Trophoblast cell (in vitro differentiated cells and primary cell): ENCODE measurements around the gene C1QB.
A peak's percentile ranks its signal among the peaks of the same experiment; 100 is the strongest.

ENCODE experiments used
- DNase-seq, 2 donors: peaks; one replicate each; pipeline ENCODE4 v3.0.0-alpha.2; 2016
- H2AFZ ChIP-seq: 2 replicates; pipeline ENCODE4 v1.6.1; 2013; ENCODE audit warnings: low read length, moderate library complexity, mild to moderate bottlenecking; ENCODE audit not compliant: insufficient read depth, poor library complexity
- H2AK5ac ChIP-seq: 2 replicates; pipeline ENCODE4 v1.6.1; 2013; ENCODE audit warnings: mild to moderate bottlenecking, low read length
- H2BK120ac ChIP-seq: 2 replicates; pipeline ENCODE4 v1.6.1; 2013; ENCODE audit warnings: low read length, mild to moderate bottlenecking, moderate library complexity; ENCODE audit not compliant: insufficient read depth, poor library complexity
- H2BK12ac ChIP-seq: 2 replicates; pipeline ENCODE4 v1.6.1; 2013; ENCODE audit warnings: mild to moderate bottlenecking, low read length, moderate library complexity
- H2BK5ac ChIP-seq: 2 replicates; pipeline ENCODE4 v1.6.1; 2013; ENCODE audit warnings: low read length, low read depth, moderate library complexity, mild to moderate bottlenecking; ENCODE audit not compliant: poor library complexity
- H3K14ac ChIP-seq: 2 replicates; pipeline ENCODE4 v1.6.1; 2013; ENCODE audit warnings: mild to moderate bottlenecking, low read length
- H3K18ac ChIP-seq: 2 replicates; pipeline ENCODE4 v1.6.1; 2013; ENCODE audit warnings: mild to moderate bottlenecking, low read length
- H3K23ac ChIP-seq: 2 replicates; pipeline ENCODE4 v1.6.1; 2013; ENCODE audit warnings: low read length
- H3K27ac ChIP-seq: 2 replicates; pipeline ENCODE4 v1.5.1; 2013; ENCODE audit warnings: low read depth, mild to moderate bottlenecking, inconsistent platforms, low read length, moderate library complexity
- H3K27me3 ChIP-seq: 2 replicates; pipeline ENCODE4 v1.6.1; 2013; ENCODE audit warnings: inconsistent platforms, mild to moderate bottlenecking, low read length, moderate library complexity; ENCODE audit not compliant: insufficient read depth
- H3K36me3 ChIP-seq, 2 experiments: 1 replicate in 1 of 2; 2 replicates in 1 of 2; pipeline ENCODE4 v1.6.1; 2013; ENCODE audit warnings: low read length in 2 of 2, mild to moderate bottlenecking in 2 of 2, moderate library complexity in 1 of 2; ENCODE audit not compliant: insufficient read depth in 2 of 2, control insufficient read depth in 1 of 2
- H3K4ac ChIP-seq: 2 replicates; pipeline ENCODE4 v1.6.1; 2013; ENCODE audit warnings: low read depth, mild to moderate bottlenecking, low read length, moderate library complexity
- H3K4me1 ChIP-seq, 2 experiments: 1 replicate in 1 of 2; 2 replicates in 1 of 2; pipeline ENCODE4 v1.6.1; 2013; ENCODE audit warnings: low read length in 2 of 2, mild to moderate bottlenecking in 2 of 2, moderate library complexity in 1 of 2; ENCODE audit not compliant: insufficient read depth in 2 of 2, control insufficient read depth in 1 of 2
- H3K4me2 ChIP-seq: 2 replicates; pipeline ENCODE4 v1.6.1; 2013; ENCODE audit warnings: inconsistent platforms, mild to moderate bottlenecking, low read length, moderate library complexity
- H3K4me3 ChIP-seq: 2 replicates; pipeline ENCODE4 v1.5.1; 2013; ENCODE audit warnings: mild to moderate bottlenecking, low read depth, low read length, inconsistent platforms
- H3K79me1 ChIP-seq: one replicate; pipeline ENCODE4 v1.6.1; 2013; ENCODE audit warnings: low read length
- H3K79me2 ChIP-seq: 2 replicates; pipeline ENCODE4 v1.6.1; 2013; ENCODE audit warnings: low read length, mild to moderate bottlenecking; ENCODE audit not compliant: control insufficient read depth, insufficient read depth, poor library complexity
- H3K9ac ChIP-seq: 2 replicates; pipeline ENCODE4 v1.6.1; 2013; ENCODE audit warnings: mild to moderate bottlenecking, low read length
- H3K9me3 ChIP-seq: 2 replicates; pipeline ENCODE4 v1.6.1; 2013; ENCODE audit warnings: low read depth, mild to moderate bottlenecking, control low read depth, inconsistent platforms, low read length; ENCODE audit not compliant: insufficient read depth
- H4K12ac ChIP-seq: 2 replicates; pipeline ENCODE4 v1.6.1; 2013; ENCODE audit warnings: low read depth, mild to moderate bottlenecking, low read length, moderate library complexity
- H4K8ac ChIP-seq: 2 replicates; pipeline ENCODE4 v1.6.1; 2013; ENCODE audit warnings: low read depth, mild to moderate bottlenecking, low read length, moderate library complexity
- H4K91ac ChIP-seq: one replicate; pipeline ENCODE4 v1.6.1; 2013; ENCODE audit warnings: low read depth, mild to moderate bottlenecking, low read length, moderate library complexity
- WGBS: extraction: QIAGEN DNeasy Blood & Tissue Kit; methylation state at CpG from one replicate; pipeline ENCODE4 v1.1.7; 2013; ENCODE audit warnings: missing lambda C conversion rate; ENCODE audit not compliant: insufficient read length, insufficient coverage; ENCODE audit errors: extremely low coverage; 5-methylcytosine and 5-hydroxymethylcytosine counted together

C1QB gene

GRCh38 chr1:22626237-22627157, 26.5 kb upstream of the C1QB start:
- Histone ChIP-seq H3K27ac (no peak overlapping the region), H3K79me2 (no peaks in the 10 kb centered on the region), H3K4ac (no peak overlapping the region), H2AK5ac (no peak overlapping the region), H3K27me3 (no peaks in the 10 kb centered on the region), H3K9ac (no peak overlapping the region), H2BK5ac (no peak overlapping the region), H3K4me1 (no peaks in the 10 kb centered on the region), H4K91ac (no peak overlapping the region), H3K9me3 (no peaks in the 10 kb centered on the region), H4K12ac (no peak overlapping the region), H3K23ac (no peak overlapping the region), H3K14ac (no peak overlapping the region), H3K4me3 (no peak overlapping the region), H2AFZ (no peak overlapping the region), H2BK120ac (no peak overlapping the region), H3K4me2 (no peak overlapping the region), H3K18ac (no peak overlapping the region), H3K79me1 (no peaks in the 10 kb centered on the region), H3K36me3 (no peaks in the 10 kb centered on the region), H2BK12ac (no peak overlapping the region), H4K8ac (no peak overlapping the region)
- no CpG with 5 or more reads among the region's 20 CpGs for WGBS
- DNase-seq, result no peak

- Histone ChIP-seq H2AK5ac (no peak overlapping the region), H4K8ac (no peak overlapping the region), H3K9me3 (no peaks in the 10 kb centered on the region), H3K23ac (no peak overlapping the region), H4K12ac (no peak overlapping the region), H3K14ac (no peak overlapping the region), H3K27ac (no peak overlapping the region), H2BK12ac (no peak overlapping the region), H3K36me3 (no peaks in the 10 kb centered on the region), H2BK120ac (no peak overlapping the region), H3K4me3 (no peak overlapping the region), H3K4ac (no peak overlapping the region), H3K4me1 (no peaks in the 10 kb centered on the region), H2BK5ac (no peak overlapping the region), H3K18ac (no peak overlapping the region), H3K9ac (no peak overlapping the region), H2AFZ (no peak overlapping the region), H3K79me2 (no peaks in the 10 kb centered on the region), H4K91ac (no peak overlapping the region), H3K79me1 (no peaks in the 10 kb centered on the region), H3K27me3 (no peaks in the 10 kb centered on the region), H3K4me2 (no peak overlapping the region)
- no CpG with 5 or more reads among the region's 5 CpGs for WGBS
- DNase-seq, result no peak
Observed at GRCh38 chr1:22627331-22627730, 25.7 kb upstream of the C1QB start.

GRCh38 chr1:22628698-22629444, 24.2 kb upstream of the C1QB start:
- Histone ChIP-seq H3K4me3 (no peak overlapping the region), H4K12ac (no peak overlapping the region), H4K8ac (no peak overlapping the region), H3K4ac (no peak overlapping the region), H4K91ac (no peak overlapping the region), H3K9ac (no peak overlapping the region), H2BK12ac (no peak overlapping the region), H3K14ac (no peak overlapping the region), H3K4me2 (no peak overlapping the region), H3K79me1 (no peaks in the 10 kb centered on the region), H3K36me3 (no peaks in the 10 kb centered on the region), H2AK5ac (no peak overlapping the region), H3K27ac (no peak overlapping the region), H3K9me3 (no peaks in the 10 kb centered on the region), H2BK120ac (no peak overlapping the region), H3K4me1 (no peaks in the 10 kb centered on the region), H3K79me2 (no peaks in the 10 kb centered on the region), H2AFZ (no peak overlapping the region), H3K23ac (no peak overlapping the region), H3K27me3 (no peaks in the 10 kb centered on the region), H3K18ac (no peak overlapping the region), H2BK5ac (no peak overlapping the region)
- peak; percentile 19 to 59 for DNase-seq
- WGBS, result no CpG with 5 or more reads among the region's 11 CpGs

- Histone ChIP-seq H3K27me3 (no peaks in the 10 kb centered on the region), H3K18ac (no peak overlapping the region)
- no CpG with 5 or more reads among the region's 2 CpGs for WGBS
Observed at GRCh38 chr1:22629886-22630285, 23.1 kb upstream of the C1QB start.

More at GRCh38 chr1:22629886-22630285, 23.1 kb upstream of the C1QB start:
- Histone ChIP-seq H2BK5ac (no peak overlapping the region), H3K79me1 (no peaks in the 10 kb centered on the region), H3K23ac (no peak overlapping the region), H4K12ac (no peak overlapping the region), H4K8ac (no peak overlapping the region), H3K4me1 (no peaks in the 10 kb centered on the region), H2AK5ac (no peak overlapping the region), H3K36me3 (no peaks in the 10 kb centered on the region), H2BK120ac (no peak overlapping the region), H4K91ac (no peak overlapping the region), H3K14ac (no peak overlapping the region), H3K27ac (no peak overlapping the region), H2BK12ac (no peak overlapping the region), H3K4ac (no peak overlapping the region), H3K9me3 (peaks cover 1% of the 10 kb centered on the region), H3K4me3 (no peak overlapping the region), H2AFZ (no peak overlapping the region), H3K9ac (no peak overlapping the region), H3K79me2 (no peaks in the 10 kb centered on the region), H3K4me2 (no peak overlapping the region)
- no peak for DNase-seq
